K562 (cell line): ENCODE results near the gene GFM2. TPM values are rescaled to one million over a fixed set of nuclear protein-coding genes. Genes with fewer than 3 reads are reported as not detected.
A peak's percentile ranks its signal among the peaks of the same experiment; 100 is the strongest.

Source experiments
- BDP1 ChIP-seq: IDR thresholded peaks from 3 replicates; pipeline ENCODE4 v1.6.1; 2011; ENCODE audit not compliant: insufficient read length, insufficient read depth
- BRCA1 ChIP-seq, 2 experiments: fragments of 450-650 bp in 1 of 2; sonication (generic) in 1 of 2; formaldehyde crosslinking in 1 of 2; IDR thresholded peaks; 2 replicates each; pipeline versions ENCODE4 v1.5.0 to v1.6.1; 2017 to 2020; ENCODE audit warnings: mild to moderate bottlenecking in 1 of 2, missing genetic modification reagents in 1 of 2
- CCAR2 ChIP-seq: fragments of 200-400 bp; formaldehyde crosslinking; IDR thresholded peaks from 2 replicates; pipeline ENCODE4 v1.6.1; 2017; ENCODE audit warnings: mild to moderate bottlenecking, low read depth, low read length
- COPS2 ChIP-seq: fragments of 450-650 bp; conservative IDR thresholded peaks from 2 replicates; pipeline ENCODE4 v1.6.1; 2016; ENCODE audit warnings: mild to moderate bottlenecking, moderate library complexity
- CSDE1 ChIP-seq, 2 experiments: fragments of 450-650 bp; IDR thresholded peaks; 2 replicates each; pipeline ENCODE4 v1.6.1; 2016; ENCODE audit warnings: mild to moderate bottlenecking in 1 of 2
- HIVEP1 ChIP-seq: fragments of 250-450 bp; sonication (Bioruptor Pico); IDR thresholded peaks from 2 replicates; pipeline ENCODE4 v1.4.0; 2020; ENCODE audit warnings: mild to moderate bottlenecking
- IRF2 ChIP-seq: sonication (generic); formaldehyde crosslinking; IDR thresholded peaks from 2 replicates; pipeline ENCODE4 v1.8.1; 2022; ENCODE audit warnings: mild to moderate bottlenecking, missing genetic modification reagents
- MYNN ChIP-seq, 2 experiments: sonication (generic); formaldehyde crosslinking in 1 of 2; IDR thresholded peaks; 2 replicates each; pipeline versions ENCODE4 v1.5.0 to v1.6.1; 2016 to 2020; ENCODE audit warnings: antibody characterized with exemption in 1 of 2, missing genetic modification reagents in 1 of 2
- RB1 ChIP-seq: fragments of 450-650 bp; IDR thresholded peaks from 2 replicates; pipeline ENCODE4 v1.6.1; 2017; ENCODE audit warnings: low read depth, mild to moderate bottlenecking
- SIX5 ChIP-seq, 2 experiments: IDR thresholded peaks; 2 replicates each; pipeline ENCODE4 v1.6.1; 2011; ENCODE audit warnings: low read length in 2 of 2, borderline replicate concordance in 1 of 2, low read depth in 1 of 2, mild to moderate bottlenecking in 1 of 2, moderate library complexity in 1 of 2; ENCODE audit not compliant: insufficient read depth in 1 of 2
- TGIF2 ChIP-seq: sonication (generic); formaldehyde crosslinking; IDR thresholded peaks from 2 replicates; pipeline ENCODE4 v1.8.1; 2022; ENCODE audit warnings: mild to moderate bottlenecking, missing genetic modification reagents, moderate library complexity
- ZBTB17 ChIP-seq: fragments of 450-650 bp; formaldehyde crosslinking; IDR thresholded peaks from 2 replicates; pipeline ENCODE4 v1.4.0; 2020; ENCODE audit warnings: mild to moderate bottlenecking
- ZNF175 ChIP-seq: fragments of 200-800 bp; sonication (Bioruptor generic); IDR thresholded peaks from 2 replicates; pipeline ENCODE4 v1.6.1; 2016; ENCODE audit warnings: low read depth, mild to moderate bottlenecking, missing genetic modification characterization, missing compliant biosample characterization
- ZNF311 ChIP-seq: fragments of 250-450 bp; sonication (Bioruptor Pico); IDR thresholded peaks from 2 replicates; pipeline ENCODE4 v1.4.0; 2020; ENCODE audit warnings: mild to moderate bottlenecking, moderate library complexity
- ZNF780A ChIP-seq: fragments of 250-450 bp; sonication (Bioruptor Pico); IDR thresholded peaks from 2 replicates; pipeline ENCODE4 v1.5.0; 2021; ENCODE audit warnings: mild to moderate bottlenecking
- polyA plus RNA-seq, 8 experiments: library from polyadenylated mRNA; depleted of rRNA in 4 of 8; stranded (reverse) in 5 of 8; unstranded in 3 of 8; fragments of >200 nt; fragmentation: Nextera tagmentation in 2 of 8; fragmentation: Illumina TruSeq in 1 of 8; extraction: Ambion mirVana in 2 of 8; extraction: Trizol in 1 of 8; gene quantifications; 2 replicates each; pipeline versions ENCODE4 v1.2.1 to v1.2.3, GENCODE V29; 2011 to 2014; ENCODE audit warnings: inconsistent platforms in 1 of 8, missing spikeins in 1 of 8
- total RNA-seq, 7 experiments: library from RNA; depleted of rRNA in 6 of 7; stranded (reverse); fragments of >200 nt in 6 of 7; fragmentation: Illumina TruSeq in 2 of 7; extraction: Trizol in 2 of 7; gene quantifications; 2 replicates each; pipeline versions ENCODE4 v1.2.1 to v1.2.3, GENCODE V29; 2011 to 2021; ENCODE audit warnings: low replicate concordance in 1 of 7
- TF ChIP-seq, protein P1 (sequence below): fragments of 250-450 bp; sonication (Bioruptor Pico); IDR thresholded peaks from 2 replicates; pipeline ENCODE4 v1.8.0; 2021; ENCODE audit warnings: moderate library complexity, mild to moderate bottlenecking, inconsistent platforms
- TF ChIP-seq, protein P2 (sequence below): fragments of 250-450 bp; sonication (Bioruptor Pico); IDR thresholded peaks from 2 replicates; pipeline ENCODE4 v1.4.0; 2020; ENCODE audit warnings: mild to moderate bottlenecking, moderate library complexity, borderline replicate concordance
- TF ChIP-seq, protein P3 (sequence below): fragments of 450-650 bp; IDR thresholded peaks from 2 replicates; pipeline ENCODE4 v1.6.1; 2018; ENCODE audit warnings: mild to moderate bottlenecking, low read depth; ENCODE audit not compliant: partially characterized antibody
- TF ChIP-seq, protein P4 (sequence below), 2 experiments: fragments of 450-650 bp; IDR thresholded peaks; 2 replicates each; pipeline ENCODE4 v1.6.1; 2016
- TF ChIP-seq, protein P5 (sequence below): fragments of 450-650 bp; IDR thresholded peaks from 2 replicates; pipeline ENCODE4 v1.6.1; 2016; ENCODE audit warnings: antibody characterized with exemption

Gene GFM2
- total and polyA plus RNA-seq, 9 of the 15 experiments (the other 6 are each of a cell fraction or from before 2014, with no cell fraction given), result 32.8 to 78.2 (median 52.5) TPM

DNA sequence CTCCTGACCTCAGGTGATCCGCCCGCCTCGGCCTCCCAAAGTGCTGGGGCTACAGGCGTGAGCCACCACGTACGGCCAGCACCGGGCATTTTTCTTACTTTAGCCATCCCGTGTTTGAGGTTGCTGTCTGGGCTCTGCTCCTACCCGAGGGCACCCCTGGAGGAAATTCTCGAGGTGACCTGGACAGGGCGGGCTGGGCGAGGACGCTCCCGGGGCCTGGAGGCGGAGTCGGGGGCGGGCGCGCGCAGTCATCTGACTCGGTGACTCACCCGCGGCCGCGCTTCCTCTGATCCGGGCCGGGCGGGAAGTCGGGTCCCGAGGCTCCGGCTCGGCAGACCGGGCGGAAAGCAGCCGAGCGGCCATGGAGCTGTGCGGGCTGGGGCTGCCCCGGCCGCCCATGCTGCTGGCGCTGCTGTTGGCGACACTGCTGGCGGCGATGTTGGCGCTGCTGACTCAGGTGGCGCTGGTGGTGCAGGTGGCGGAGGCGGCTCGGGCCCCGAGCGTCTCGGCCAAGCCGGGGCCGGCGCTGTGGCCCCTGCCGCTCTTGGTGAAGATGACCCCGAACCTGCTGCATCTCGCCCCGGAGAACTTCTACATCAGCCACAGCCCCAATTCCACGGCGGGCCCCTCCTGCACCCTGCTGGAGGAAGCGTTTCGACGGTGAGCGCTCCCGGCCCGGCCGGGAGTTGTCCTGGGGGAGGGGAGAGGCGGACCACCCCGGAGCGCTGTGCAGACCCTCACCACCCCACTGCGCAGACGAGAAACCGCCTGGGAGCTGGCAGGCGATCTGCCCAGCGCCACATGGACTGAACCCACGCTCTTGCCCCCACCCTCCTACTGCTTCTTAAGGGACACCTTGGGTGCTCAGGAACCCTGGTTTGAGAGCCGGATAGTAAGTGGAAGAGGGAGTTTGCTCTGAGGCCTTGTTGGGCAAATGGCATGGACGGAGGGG is 81.7 kb downstream of the GFM2 start, which contains the start of gene HEXB (continued):
- TF ChIP-seq SIX5 (IDR thresholded peaks at IDR 0.05; ENCODE audit: borderline replicate concordance in 1 of 2, insufficient read depth in 1 of 2, low read depth in 1 of 2, low read length in 2 of 2) (no peak), RB1 (peak; percentile 89), CCAR2 (no peak), MYNN (IDR thresholded peaks at IDR 0.05) (no peak), MYNN (CRISPR knock-in tag; IDR thresholded peaks at IDR 0.05) (no peak), ZNF175 (CRISPR knock-in tag) (no peak), ZNF780A (CRISPR knock-in tag) (no peak), ZNF311 (CRISPR knock-in tag) (no peak), BRCA1 (IDR thresholded peaks at IDR 0.05) (no peak), BRCA1 (CRISPR knock-in tag; IDR thresholded peaks at IDR 0.05) (no peak), CSDE1 (IDR thresholded peaks at IDR 0.05) (peak in 1 of 2 experiments; percentile 38; a peak in 1 of 4 replicates), IRF2 (CRISPR knock-in tag) (no peak), TGIF2 (CRISPR knock-in tag) (no peak; the same call in 1 of the 2 replicates), COPS2 (no peak), HIVEP1 (no peak), ZBTB17 (no peak; the same call in 1 of the 2 replicates), BDP1 (no peak)
- TF ChIP-seq, protein P1, sequence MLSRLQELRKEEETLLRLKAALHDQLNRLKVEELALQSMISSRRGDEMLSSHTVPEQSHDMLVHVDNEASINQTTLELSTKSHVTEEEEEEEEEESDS (CRISPR knock-in tag), result no peak
- TF ChIP-seq, protein P2, sequence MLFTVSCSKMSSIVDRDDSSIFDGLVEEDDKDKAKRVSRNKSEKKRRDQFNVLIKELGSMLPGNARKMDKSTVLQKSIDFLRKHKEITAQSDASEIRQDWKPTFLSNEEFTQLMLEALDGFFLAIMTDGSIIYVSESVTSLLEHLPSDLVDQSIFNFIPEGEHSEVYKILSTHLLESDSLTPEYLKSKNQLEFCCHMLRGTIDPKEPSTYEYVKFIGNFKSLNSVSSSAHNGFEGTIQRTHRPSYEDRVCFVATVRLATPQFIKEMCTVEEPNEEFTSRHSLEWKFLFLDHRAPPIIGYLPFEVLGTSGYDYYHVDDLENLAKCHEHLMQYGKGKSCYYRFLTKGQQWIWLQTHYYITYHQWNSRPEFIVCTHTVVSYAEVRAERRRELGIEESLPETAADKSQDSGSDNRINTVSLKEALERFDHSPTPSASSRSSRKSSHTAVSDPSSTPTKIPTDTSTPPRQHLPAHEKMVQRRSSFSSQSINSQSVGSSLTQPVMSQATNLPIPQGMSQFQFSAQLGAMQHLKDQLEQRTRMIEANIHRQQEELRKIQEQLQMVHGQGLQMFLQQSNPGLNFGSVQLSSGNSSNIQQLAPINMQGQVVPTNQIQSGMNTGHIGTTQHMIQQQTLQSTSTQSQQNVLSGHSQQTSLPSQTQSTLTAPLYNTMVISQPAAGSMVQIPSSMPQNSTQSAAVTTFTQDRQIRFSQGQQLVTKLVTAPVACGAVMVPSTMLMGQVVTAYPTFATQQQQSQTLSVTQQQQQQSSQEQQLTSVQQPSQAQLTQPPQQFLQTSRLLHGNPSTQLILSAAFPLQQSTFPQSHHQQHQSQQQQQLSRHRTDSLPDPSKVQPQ (CRISPR knock-in tag), result no peak
- TF ChIP-seq, protein P3, sequence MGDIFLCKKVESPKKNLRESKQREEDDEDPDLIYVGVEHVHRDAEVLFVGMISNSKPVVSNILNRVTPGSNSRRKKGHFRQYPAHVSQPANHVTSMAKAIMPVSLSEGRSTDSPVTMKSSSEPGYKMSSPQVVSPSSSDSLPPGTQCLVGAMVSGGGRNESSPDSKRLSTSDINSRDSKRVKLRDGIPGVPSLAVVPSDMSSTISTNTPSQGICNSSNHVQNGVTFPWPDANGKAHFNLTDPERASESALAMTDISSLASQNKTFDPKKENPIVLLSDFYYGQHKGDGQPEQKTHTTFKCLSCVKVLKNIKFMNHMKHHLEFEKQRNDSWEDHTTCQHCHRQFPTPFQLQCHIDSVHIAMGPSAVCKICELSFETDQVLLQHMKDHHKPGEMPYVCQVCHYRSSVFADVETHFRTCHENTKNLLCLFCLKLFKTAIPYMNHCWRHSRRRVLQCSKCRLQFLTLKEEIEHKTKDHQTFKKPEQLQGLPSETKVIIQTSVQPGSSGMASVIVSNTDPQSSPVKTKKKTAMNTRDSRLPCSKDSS, result no peak
- TF ChIP-seq, protein P4, sequence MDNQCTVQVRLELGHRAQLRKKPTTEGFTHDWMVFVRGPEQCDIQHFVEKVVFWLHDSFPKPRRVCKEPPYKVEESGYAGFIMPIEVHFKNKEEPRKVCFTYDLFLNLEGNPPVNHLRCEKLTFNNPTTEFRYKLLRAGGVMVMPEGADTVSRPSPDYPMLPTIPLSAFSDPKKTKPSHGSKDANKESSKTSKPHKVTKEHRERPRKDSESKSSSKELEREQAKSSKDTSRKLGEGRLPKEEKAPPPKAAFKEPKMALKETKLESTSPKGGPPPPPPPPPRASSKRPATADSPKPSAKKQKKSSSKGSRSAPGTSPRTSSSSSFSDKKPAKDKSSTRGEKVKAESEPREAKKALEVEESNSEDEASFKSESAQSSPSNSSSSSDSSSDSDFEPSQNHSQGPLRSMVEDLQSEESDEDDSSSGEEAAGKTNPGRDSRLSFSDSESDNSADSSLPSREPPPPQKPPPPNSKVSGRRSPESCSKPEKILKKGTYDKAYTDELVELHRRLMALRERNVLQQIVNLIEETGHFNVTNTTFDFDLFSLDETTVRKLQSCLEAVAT (IDR thresholded peaks at IDR 0.05), result no peak
- TF ChIP-seq, protein P5, sequence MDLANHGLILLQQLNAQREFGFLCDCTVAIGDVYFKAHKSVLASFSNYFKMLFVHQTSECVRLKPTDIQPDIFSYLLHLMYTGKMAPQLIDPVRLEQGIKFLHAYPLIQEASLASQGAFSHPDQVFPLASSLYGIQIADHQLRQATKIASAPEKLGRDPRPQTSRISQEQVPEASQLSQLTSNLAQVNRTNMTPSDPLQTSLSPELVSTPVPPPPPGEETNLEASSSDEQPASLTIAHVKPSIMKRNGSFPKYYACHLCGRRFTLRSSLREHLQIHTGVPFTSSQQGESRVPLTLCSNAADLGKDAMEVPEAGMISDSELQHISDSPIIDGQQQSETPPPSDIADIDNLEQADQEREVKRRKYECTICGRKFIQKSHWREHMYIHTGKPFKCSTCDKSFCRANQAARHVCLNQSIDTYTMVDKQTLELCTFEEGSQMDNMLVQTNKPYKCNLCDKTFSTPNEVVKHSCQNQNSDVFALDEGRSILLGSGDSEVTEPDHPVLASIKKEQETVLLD, result no peak
